SK-N-SH treated with all-trans-retinoic acid at 6 μM for 48 hours (cell line): ENCODE measurements around the gene ANKIB1.

ENCODE experiments used
- ATAC-seq: fragments of 200-7000 bp; cut with Tn5 transposase; 3 replicates; pipeline ENCODE4 v1.9.1; 2020; ENCODE audit warnings: mild to moderate bottlenecking, moderate library complexity
- ARNTL ChIP-seq: fragments of 450-650 bp; formaldehyde crosslinking; IDR thresholded peaks from 2 replicates; pipeline ENCODE4 v1.5.0; 2020; ENCODE audit warnings: low read depth, mild to moderate bottlenecking, moderate library complexity, borderline replicate concordance
- BACH2 ChIP-seq: fragments of 250-450 bp; sonication (Bioruptor Pico); IDR thresholded peaks from 2 replicates; pipeline ENCODE4 v1.9.0; 2021; ENCODE audit warnings: mild to moderate bottlenecking, borderline replicate concordance
- CSDC2 ChIP-seq: fragments of 250-450 bp; sonication (Bioruptor Pico); IDR thresholded peaks from 2 replicates; pipeline ENCODE4 v1.5.0; 2020; ENCODE audit warnings: mild to moderate bottlenecking, moderate library complexity
- ESRRG ChIP-seq: fragments of 250-450 bp; sonication (Bioruptor Pico); IDR thresholded peaks from 2 replicates; pipeline ENCODE4 v1.6.1; 2021; ENCODE audit warnings: mild to moderate bottlenecking
- GLIS3 ChIP-seq: fragments of 250-450 bp; sonication (Bioruptor Pico); IDR thresholded peaks from 2 replicates; pipeline ENCODE4 v1.5.0; 2020; ENCODE audit warnings: mild to moderate bottlenecking, moderate library complexity
- ISL1 ChIP-seq: fragments of 250-450 bp; sonication (Bioruptor Pico); IDR thresholded peaks from 2 replicates; pipeline ENCODE4 v2.1.2; 2022; ENCODE audit warnings: mild to moderate bottlenecking, moderate library complexity
- OSR1 ChIP-seq: fragments of 250-450 bp; sonication (Bioruptor Pico); IDR thresholded peaks from 2 replicates; pipeline ENCODE4 v1.8.0; 2022; ENCODE audit warnings: moderate library complexity, mild to moderate bottlenecking, inconsistent platforms
- PPARA ChIP-seq: fragments of 250-450 bp; sonication (Bioruptor Pico); IDR thresholded peaks from 2 replicates; pipeline ENCODE4 v1.5.0; 2020; ENCODE audit warnings: mild to moderate bottlenecking, borderline replicate concordance
- RARB ChIP-seq: fragments of 250-450 bp; sonication (Bioruptor Pico); IDR thresholded peaks from 2 replicates; pipeline ENCODE4 v1.8.0; 2021; ENCODE audit warnings: mild to moderate bottlenecking, moderate library complexity
- SNAI2 ChIP-seq: fragments of 250-450 bp; sonication (Bioruptor Pico); IDR thresholded peaks from 2 replicates; pipeline ENCODE4 v1.5.0; 2020; ENCODE audit warnings: mild to moderate bottlenecking, moderate library complexity
- TOX ChIP-seq: fragments of 250-450 bp; sonication (Bioruptor Pico); IDR thresholded peaks from 2 replicates; pipeline ENCODE4 v1.8.0; 2021; ENCODE audit warnings: mild to moderate bottlenecking, moderate library complexity, borderline replicate concordance
- ZC3H10 ChIP-seq: fragments of 250-450 bp; sonication (Bioruptor Pico); IDR thresholded peaks from 2 replicates; pipeline ENCODE4 v1.5.1; 2021; ENCODE audit warnings: mild to moderate bottlenecking, moderate library complexity
- ZFP3 ChIP-seq: fragments of 250-450 bp; sonication (Bioruptor Pico); IDR thresholded peaks from 2 replicates; pipeline ENCODE4 v1.5.0; 2020; ENCODE audit warnings: mild to moderate bottlenecking, moderate library complexity
- ZFP30 ChIP-seq: fragments of 450-650 bp; formaldehyde crosslinking; IDR thresholded peaks from 2 replicates; pipeline ENCODE4 v1.5.0; 2022; ENCODE audit warnings: mild to moderate bottlenecking, moderate library complexity
- ZNF565 ChIP-seq: fragments of 450-650 bp; formaldehyde crosslinking; conservative IDR thresholded peaks from 2 replicates; pipeline ENCODE4 v1.5.0; 2020; ENCODE audit warnings: low read depth, mild to moderate bottlenecking, moderate library complexity
- ZNF70 ChIP-seq: fragments of 450-650 bp; formaldehyde crosslinking; IDR thresholded peaks from 2 replicates; pipeline ENCODE4 v1.5.0; 2020; ENCODE audit warnings: mild to moderate bottlenecking, moderate library complexity
- ZNF8 ChIP-seq: fragments of 450-650 bp; formaldehyde crosslinking; IDR thresholded peaks from 2 replicates; pipeline ENCODE4 v1.5.0; 2020; ENCODE audit warnings: mild to moderate bottlenecking, moderate library complexity
- TF ChIP-seq, protein P1 (sequence below): fragments of 250-450 bp; sonication (Bioruptor Pico); IDR thresholded peaks from 2 replicates; pipeline ENCODE4 v1.5.1; 2021; ENCODE audit warnings: mild to moderate bottlenecking, moderate library complexity
- TF ChIP-seq, protein P2 (sequence below): fragments of 250-450 bp; sonication (Bioruptor Pico); IDR thresholded peaks from 2 replicates; pipeline ENCODE4 v1.5.1; 2020; ENCODE audit warnings: low read depth, mild to moderate bottlenecking, moderate library complexity
- TF ChIP-seq, protein P3 (sequence below): fragments of 250-450 bp; sonication (Bioruptor Pico); IDR thresholded peaks from 2 replicates; pipeline ENCODE4 v1.8.0; 2020; ENCODE audit warnings: mild to moderate bottlenecking, moderate library complexity, borderline replicate concordance
- TF ChIP-seq, protein P4 (sequence below): fragments of 250-450 bp; sonication (Bioruptor Pico); IDR thresholded peaks from 2 replicates; pipeline ENCODE4 v1.5.0; 2020; ENCODE audit warnings: mild to moderate bottlenecking, moderate library complexity

ANKIB1 gene

DNA sequence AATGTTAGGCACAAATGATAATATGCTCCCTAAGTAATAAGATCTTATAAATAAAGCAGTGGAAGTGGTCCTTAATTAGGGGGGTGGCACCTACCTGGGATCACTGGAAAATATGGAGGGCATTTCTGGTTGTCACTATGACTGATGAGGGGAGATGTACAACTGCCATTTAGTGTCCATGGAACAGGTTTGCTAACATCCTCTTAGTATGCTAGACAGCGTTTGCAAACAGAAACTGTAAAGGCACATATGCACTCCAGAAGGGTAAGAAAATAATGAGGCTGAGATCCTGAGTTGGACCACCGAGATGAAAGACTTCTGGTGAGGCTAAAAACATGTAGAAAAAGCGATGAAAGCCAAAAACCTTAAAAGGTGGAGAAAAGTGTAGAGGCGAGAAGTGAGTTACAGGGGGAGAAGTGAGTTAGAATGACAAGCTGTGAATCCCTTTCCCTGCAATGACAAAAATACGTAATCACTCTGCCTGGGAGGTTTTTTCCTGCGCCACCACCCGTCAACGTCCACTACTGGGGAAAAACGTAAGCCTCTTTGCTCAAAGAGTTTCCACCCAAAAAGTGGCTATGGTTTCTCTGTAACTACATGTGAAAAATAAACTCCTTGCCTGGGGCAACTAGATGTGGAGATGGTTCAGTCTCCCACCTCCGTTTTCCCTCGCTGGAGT, 827 bp upstream of the ANKIB1 start:
- ATAC-seq = peak; percentile 10
- TF ChIP-seq, protein P1, sequence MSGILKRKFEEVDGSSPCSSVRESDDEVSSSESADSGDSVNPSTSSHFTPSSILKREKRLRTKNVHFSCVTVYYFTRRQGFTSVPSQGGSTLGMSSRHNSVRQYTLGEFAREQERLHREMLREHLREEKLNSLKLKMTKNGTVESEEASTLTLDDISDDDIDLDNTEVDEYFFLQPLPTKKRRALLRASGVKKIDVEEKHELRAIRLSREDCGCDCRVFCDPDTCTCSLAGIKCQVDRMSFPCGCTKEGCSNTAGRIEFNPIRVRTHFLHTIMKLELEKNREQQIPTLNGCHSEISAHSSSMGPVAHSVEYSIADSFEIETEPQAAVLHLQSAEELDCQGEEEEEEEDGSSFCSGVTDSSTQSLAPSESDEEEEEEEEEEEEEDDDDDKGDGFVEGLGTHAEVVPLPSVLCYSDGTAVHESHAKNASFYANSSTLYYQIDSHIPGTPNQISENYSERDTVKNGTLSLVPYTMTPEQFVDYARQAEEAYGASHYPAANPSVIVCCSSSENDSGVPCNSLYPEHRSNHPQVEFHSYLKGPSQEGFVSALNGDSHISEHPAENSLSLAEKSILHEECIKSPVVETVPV (CRISPR knock-in tag) = no peak
- no peak for TF ChIP-seq ESRRG (CRISPR knock-in tag)
- no peak for TF ChIP-seq ZFP30 (CRISPR knock-in tag)
- no peak for TF ChIP-seq ISL1 (CRISPR knock-in tag)
- TF ChIP-seq, protein P2, sequence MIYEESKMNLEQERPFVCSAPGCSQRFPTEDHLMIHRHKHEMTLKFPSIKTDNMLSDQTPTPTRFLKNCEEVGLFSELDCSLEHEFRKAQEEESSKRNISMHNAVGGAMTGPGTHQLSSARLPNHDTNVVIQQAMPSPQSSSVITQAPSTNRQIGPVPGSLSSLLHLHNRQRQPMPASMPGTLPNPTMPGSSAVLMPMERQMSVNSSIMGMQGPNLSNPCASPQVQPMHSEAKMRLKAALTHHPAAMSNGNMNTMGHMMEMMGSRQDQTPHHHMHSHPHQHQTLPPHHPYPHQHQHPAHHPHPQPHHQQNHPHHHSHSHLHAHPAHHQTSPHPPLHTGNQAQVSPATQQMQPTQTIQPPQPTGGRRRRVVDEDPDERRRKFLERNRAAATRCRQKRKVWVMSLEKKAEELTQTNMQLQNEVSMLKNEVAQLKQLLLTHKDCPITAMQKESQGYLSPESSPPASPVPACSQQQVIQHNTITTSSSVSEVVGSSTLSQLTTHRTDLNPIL (CRISPR knock-in tag) = no peak
- no peak for TF ChIP-seq SNAI2 (CRISPR knock-in tag)
- TF ChIP-seq ZNF70 (CRISPR knock-in tag) = peak; percentile 10; the same call in 1 of the 2 replicates
- TF ChIP-seq, all 23 proteins: peak for 1

DNA sequence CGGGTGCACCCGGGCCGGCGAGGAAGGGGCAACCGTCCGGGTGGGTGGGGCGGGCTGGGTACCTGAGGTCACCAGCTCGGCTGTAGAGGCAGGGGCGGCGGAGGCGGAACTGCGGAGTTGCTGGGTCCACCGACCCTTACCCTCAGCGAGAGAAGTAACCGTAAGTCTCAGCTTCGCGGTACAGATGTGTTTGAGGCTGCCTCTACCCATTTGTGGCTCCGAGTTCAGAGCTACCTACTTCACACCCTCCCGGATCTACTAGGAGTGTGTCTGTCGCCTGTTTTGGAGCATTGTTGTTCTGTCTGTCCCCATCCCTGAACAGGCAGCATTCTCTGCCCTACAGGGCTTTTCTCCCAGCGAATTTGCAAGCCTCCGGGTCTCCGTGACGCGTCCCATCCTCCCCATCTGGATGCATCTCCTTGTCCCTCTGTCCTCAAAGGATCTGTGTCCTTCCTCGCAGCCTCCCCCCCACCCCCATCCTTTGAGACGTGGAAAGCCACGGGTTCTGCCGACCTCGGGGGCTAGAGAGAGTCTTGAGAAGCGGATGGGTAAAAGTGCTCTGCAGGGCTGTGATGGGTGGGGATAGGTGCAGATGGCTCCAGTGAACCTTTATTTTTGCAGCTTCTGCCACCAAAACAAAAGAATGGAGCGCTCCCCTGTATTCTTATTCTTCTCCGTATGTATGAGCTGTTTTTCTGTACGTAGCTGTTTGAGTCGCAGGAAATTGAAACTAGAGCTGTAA, 757 bp downstream of the ANKIB1 start:
- TF ChIP-seq RARB (CRISPR knock-in tag) (no peak), GLIS3 (no peak), ZFP3 (CRISPR knock-in tag) (no peak), ZNF8 (CRISPR knock-in tag) (no peak), BACH2 (CRISPR knock-in tag) (no peak), ARNTL (CRISPR knock-in tag) (no peak), ZC3H10 (no peak), TOX (CRISPR knock-in tag) (no peak)
- TF ChIP-seq, protein P1 (CRISPR knock-in tag) = no peak
- peak; percentile 56 for ATAC-seq

DNA sequence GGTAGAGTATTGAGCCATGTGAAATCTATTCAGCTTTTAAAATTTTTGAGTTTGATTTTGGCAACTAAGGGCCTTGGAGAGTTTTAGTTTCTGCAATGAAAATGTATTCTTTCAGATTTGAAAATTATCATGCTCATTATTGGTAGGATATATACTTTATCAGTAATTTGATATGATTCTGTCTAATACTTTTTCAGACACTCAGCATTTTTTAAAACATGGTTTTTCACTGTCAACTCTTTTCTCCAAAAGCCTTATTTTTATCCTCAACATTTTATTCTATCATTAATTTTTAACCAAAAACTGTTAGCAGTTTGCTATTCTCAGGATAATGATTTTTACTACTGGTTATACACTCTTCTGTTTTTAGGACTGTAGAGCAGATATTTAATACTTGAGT, 4.8 kb downstream of the ANKIB1 start:
- no peak for ATAC-seq
- no peak for TF ChIP-seq ZNF70 (CRISPR knock-in tag)
- TF ChIP-seq, protein P2 (CRISPR knock-in tag) = no peak
- TF ChIP-seq RARB (CRISPR knock-in tag) = no peak
- TF ChIP-seq TOX (CRISPR knock-in tag) = no peak
- TF ChIP-seq ZFP3 (CRISPR knock-in tag) = no peak
- TF ChIP-seq ZNF565 (CRISPR knock-in tag) = no peak

- no peak for ATAC-seq
- TF ChIP-seq ZFP3 (CRISPR knock-in tag) (no peak), SNAI2 (CRISPR knock-in tag) (no peak), ISL1 (CRISPR knock-in tag) (no peak), TOX (CRISPR knock-in tag) (no peak), PPARA (CRISPR knock-in tag) (no peak), ARNTL (CRISPR knock-in tag) (no peak), ZNF70 (CRISPR knock-in tag) (no peak), ESRRG (CRISPR knock-in tag) (no peak), CSDC2 (CRISPR knock-in tag) (no peak), OSR1 (CRISPR knock-in tag) (no peak), ZC3H10 (no peak), ZFP30 (CRISPR knock-in tag) (no peak)
- TF ChIP-seq, protein P2 (CRISPR knock-in tag) = no peak
- TF ChIP-seq, protein P3, sequence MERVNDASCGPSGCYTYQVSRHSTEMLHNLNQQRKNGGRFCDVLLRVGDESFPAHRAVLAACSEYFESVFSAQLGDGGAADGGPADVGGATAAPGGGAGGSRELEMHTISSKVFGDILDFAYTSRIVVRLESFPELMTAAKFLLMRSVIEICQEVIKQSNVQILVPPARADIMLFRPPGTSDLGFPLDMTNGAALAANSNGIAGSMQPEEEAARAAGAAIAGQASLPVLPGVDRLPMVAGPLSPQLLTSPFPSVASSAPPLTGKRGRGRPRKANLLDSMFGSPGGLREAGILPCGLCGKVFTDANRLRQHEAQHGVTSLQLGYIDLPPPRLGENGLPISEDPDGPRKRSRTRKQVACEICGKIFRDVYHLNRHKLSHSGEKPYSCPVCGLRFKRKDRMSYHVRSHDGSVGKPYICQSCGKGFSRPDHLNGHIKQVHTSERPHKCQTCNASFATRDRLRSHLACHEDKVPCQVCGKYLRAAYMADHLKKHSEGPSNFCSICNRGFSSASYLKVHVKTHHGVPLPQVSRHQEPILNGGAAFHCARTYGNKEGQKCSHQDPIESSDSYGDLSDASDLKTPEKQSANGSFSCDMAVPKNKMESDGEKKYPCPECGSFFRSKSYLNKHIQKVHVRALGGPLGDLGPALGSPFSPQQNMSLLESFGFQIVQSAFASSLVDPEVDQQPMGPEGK (CRISPR knock-in tag) = no peak
- TF ChIP-seq, protein P4, sequence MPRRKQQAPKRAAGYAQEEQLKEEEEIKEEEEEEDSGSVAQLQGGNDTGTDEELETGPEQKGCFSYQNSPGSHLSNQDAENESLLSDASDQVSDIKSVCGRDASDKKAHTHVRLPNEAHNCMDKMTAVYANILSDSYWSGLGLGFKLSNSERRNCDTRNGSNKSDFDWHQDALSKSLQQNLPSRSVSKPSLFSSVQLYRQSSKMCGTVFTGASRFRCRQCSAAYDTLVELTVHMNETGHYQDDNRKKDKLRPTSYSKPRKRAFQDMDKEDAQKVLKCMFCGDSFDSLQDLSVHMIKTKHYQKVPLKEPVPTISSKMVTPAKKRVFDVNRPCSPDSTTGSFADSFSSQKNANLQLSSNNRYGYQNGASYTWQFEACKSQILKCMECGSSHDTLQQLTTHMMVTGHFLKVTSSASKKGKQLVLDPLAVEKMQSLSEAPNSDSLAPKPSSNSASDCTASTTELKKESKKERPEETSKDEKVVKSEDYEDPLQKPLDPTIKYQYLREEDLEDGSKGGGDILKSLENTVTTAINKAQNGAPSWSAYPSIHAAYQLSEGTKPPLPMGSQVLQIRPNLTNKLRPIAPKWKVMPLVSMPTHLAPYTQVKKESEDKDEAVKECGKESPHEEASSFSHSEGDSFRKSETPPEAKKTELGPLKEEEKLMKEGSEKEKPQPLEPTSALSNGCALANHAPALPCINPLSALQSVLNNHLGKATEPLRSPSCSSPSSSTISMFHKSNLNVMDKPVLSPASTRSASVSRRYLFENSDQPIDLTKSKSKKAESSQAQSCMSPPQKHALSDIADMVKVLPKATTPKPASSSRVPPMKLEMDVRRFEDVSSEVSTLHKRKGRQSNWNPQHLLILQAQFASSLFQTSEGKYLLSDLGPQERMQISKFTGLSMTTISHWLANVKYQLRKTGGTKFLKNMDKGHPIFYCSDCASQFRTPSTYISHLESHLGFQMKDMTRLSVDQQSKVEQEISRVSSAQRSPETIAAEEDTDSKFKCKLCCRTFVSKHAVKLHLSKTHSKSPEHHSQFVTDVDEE (CRISPR knock-in tag) = no peak
- TF ChIP-seq, all 23 proteins: peak for 0
These were observed 5.4 kb downstream of the ANKIB1 start for GRCh38 chr7:92251181-92251580.
